GM19468 (cell line): Measurements from ENCODE around the gene GUF1.
"Not testable (repeated sequence)": the region's sequence is repeated elsewhere in the genome, so short reads cannot be mapped to it uniquely, and the experiment has no call there.

Experiments used
- ATAC-seq: cut with Tn5 transposase; IDR thresholded peaks from one replicate; pipeline ENCODE4 v1.9.1; 2021; ENCODE audit warnings: mild to moderate bottlenecking, moderate library complexity, moderate number of reproducible peaks; ENCODE audit not compliant: unreplicated experiment; ENCODE audit errors: extremely low read depth

GUF1 gene

DNA sequence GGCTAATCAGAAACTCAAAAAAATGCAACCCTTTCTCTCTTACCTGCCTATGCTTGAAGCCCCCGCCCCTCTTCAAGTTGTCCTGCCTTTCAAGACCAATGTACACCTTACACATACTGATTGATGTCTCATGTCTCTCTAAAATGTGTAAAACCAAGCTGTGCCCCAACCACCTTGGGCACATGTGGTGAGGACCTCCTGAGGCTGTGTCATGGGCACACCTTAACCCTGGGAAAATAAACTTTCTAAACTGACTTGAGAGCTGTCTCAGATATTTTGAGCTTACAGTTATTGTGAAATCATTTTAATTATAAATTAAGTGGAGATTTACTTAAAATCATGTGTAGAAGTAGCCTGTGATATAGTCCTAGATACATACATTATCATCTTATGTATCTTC, 22.2 kb downstream of the GUF1 start:
- ATAC-seq = no peak

DNA sequence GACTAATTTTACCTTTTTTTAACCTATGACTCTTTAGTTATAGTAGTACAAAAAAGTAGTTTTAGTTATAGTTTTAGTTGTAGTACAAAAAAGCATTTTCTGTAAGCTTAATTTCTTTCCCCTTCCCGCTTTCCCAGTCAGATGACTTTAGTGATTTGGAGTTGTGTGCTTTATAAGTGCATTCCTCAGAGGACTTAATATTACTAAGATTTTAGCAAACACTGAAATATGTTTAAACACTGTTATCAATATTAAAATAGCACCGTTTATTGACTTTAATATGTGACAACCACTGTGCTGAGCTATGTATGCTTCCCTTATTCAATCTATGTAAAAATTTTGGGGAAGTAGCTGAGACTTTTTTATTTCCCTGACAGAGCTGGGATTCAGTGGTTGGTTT, 22.8 kb downstream of the GUF1 start:
- no peak for ATAC-seq

DNA sequence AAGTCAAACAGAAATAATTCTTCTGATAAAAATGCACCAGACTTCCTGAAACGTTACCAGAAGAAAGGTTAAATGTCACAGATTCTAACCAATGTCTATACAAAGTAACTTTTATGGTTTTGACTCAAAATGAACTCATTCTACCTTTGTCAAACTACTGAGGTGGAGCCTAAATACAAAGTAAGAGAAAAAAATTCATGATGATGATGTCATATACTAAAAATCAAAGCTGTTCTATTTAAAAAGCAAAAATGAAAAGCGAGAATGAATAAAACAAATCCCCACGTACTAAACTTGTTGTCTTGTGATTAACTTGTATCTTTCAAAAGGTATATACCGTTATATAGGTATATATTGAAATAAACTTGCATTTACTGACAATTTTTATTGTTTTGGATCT, 26.5 kb downstream of the GUF1 start:
- ATAC-seq = no peak

DNA sequence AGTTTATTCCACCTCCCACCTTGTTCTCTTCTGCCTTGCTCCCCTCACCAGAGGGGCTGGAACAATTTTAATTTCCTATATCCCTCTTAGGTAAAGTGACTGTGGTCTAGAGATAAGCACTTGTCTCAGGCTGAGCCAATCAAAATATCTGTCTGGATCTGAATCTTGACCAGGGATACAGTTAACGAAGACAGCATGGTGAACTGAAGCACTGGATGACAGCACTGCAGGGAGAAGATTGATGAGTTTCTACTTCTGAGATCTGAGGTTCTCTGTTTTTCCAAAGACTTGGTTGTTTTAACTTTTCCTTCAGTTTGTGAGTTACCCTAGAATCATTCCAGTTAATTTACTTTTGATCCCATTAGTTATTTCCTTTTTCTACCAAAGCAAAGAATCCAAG, 34.9 kb downstream of the GUF1 start:
- ATAC-seq = no peak

DNA sequence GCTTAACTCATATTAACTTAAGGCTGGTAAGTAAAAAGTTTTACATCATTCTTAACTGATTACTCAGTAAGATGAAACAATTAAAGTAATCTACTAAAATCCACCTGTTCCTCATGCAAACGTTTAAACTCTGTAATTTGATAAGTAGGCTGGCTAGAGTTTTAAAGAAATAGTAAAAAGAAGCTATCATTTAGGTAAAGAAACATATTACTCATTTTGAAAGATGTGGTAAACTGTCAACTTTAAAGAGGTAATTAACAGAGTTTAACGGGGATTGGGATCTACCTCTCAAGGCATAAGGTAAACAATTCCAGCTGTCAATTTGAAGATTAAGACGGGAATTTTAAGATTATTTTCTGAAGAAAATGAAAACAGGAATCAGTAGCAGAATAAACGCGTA, 38.4 kb downstream of the GUF1 start:
- ATAC-seq = no peak

DNA sequence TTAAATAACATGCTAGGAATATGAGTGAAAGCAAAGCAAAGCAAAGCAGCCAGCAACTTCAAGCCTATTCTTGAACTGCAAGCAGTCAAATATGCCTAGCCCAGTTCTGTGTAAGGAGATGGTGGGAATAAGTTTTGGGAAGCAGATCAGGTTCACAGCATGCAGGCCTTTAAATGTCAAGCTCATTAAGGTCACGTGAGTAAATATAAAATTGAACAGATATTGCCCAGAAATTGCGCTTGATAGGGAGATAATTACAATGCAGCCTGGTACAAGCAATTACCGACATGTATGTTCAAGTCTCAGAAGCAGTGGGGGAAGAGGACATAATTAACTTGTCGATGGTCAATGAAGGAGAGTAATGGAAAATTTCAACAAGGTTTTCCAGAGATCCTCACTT, 42.2 kb downstream of the GUF1 start:
- no peak for ATAC-seq

DNA sequence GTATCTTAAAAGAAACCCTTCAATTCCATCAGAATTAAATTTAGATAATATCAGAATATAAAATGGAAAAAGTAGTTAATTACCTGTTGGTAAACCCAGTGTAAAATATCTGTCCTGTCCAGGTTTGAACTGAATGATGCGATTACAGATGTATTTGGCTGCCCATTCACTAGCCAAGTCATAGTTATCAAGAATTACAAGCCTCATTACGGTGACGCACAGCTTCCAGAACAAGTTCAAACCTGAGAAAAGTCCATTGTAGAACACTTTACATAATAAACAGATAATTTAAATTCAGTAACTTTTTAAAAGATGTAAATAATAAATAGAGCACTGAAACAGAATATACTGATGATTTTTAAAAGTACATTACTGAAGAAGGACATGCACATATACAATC, 43.8 kb downstream of the GUF1 start:
- ATAC-seq = no peak

DNA sequence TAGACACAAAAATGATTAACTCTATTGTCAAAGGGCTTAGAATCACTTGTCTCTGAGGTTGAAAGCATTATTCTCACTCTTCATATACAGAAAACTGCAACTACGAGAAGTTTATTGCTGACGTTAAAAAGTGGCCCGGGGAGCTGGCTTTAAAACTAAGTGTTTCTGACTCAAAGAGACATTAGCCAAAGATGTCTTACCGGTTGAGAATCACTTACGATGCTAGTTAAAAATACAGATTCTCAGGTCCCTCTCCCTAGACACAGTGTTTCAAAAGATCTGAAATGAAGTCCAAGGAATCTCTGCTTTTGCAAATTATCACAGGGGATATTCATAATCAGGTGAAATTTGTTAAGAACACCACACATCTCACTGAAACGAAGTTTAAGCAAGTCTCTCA, 46.9 kb downstream of the GUF1 start:
- no peak for ATAC-seq

DNA sequence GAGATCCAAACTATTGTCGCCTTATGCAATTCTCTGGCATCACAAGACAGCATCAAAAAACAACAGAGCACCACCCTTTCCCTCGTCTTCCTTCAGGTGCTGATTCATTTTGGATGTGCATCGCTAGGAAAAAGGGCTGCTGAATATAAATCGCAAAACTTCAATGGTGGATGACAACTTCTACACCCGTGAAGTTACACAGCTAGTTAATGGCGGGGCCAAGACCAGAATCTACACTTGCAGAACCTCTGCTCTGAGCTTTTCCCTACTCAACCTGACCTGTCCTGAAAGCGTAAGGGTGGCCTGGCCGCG, 47.5 kb downstream of the GUF1 start:
- no peak for ATAC-seq

DNA sequence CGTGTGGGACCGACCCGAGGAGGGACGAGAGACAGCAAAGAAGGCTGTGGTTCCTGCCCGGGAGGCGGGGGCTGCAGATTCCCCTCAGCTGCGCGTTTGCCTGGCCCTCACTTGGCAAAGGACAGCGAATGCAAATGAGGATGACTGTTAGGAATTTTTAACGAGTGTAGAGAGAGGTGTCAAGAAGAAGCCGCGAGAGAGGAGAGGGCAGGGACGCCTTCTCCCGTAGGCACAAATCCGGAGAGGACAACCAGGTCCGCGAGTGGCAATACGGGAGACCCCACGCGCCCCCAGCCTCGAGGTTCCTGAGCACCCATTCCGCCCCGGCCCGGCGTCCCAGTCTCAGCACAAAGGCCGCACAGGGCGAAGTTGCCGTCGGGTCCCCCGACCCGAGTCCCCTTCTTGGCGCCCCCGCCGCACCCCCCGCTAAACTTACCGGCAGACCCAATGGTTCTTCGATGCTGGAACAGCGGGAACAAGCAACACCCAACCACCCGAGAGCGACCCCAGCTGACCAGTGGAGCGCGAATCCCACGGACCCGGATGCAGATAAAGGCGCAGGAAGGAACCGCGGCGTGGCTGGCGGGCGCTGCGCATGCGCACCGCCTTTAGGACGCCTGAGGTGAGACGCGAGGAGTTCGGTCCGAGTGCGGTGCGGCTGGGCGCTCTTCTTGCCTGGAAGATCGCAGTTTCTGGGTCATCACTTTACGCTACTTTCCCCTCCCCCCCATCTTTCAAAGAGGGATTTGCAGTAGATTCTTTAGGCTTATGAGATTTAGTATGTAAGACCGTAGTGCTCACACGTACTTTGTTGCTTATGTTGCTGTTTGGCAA, 48.0 kb downstream of the GUF1 start, which contains the start of gene GNPDA2:
GNPDA2 (minus strand) TSS at position 519 of the 834 bp plus-strand sequence. CDS start 4,349 bp downstream, outside the sequence.
- ATAC-seq = peak; percentile 92

DNA sequence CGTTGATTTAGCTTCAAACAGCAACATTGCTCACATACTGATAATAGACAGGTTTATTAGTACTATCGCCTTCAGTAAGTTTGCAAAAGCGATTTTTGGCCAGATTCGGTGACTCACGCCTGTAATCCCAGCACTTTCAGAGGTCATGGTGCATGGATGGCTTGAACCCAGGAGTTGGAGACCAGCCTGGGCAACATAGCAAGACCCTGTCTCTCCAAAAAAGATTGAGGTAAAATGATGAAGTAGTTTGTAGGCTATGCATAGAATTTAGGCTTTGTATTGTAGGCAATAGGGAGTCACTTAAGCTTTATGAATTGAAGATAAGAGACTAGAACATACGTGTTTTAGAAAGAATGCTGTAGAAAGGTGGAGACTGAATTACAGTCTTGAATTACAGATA, 49.3 kb downstream of the GUF1 start:
- ATAC-seq = no peak

DNA sequence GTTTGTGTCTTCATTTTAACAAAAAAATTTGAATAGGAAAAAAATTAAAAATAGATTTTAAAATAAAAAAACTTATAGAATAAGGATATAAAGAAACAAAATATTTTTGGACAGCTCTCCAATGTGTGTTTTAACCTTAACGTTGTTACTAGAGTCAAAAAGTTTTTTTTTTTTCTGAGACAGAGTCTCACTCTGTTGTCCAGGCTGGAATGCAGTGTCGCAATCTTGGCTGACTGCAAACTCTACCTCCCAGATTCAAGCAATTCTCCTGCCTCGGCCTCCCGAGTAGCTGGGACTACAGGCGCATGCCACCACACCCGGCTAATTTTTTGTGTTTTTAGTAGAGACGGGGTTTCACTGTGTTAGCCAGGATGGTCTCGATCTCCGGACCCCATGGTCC, 50.5 kb downstream of the GUF1 start:
- ATAC-seq = not testable (repeated sequence)

DNA sequence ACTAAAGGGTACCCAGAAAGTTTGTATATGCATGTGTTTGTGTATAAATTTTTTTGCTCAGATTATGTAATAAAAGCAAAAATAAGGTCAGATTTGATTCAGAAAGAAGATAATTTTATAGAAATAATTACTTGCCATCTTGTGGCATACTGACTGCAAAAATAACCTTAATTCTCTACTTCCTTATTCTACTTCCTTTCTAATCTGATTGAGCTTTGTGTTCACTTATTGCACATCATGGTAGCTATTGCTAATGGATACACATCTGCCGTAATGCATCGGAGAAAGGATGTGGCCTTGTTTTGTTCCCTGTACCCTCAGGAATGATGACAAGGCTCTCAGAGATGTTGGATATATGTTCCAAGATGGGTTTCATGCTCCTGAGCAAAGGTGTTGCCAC, 58.7 kb downstream of the GUF1 start:
- ATAC-seq = no peak

DNA sequence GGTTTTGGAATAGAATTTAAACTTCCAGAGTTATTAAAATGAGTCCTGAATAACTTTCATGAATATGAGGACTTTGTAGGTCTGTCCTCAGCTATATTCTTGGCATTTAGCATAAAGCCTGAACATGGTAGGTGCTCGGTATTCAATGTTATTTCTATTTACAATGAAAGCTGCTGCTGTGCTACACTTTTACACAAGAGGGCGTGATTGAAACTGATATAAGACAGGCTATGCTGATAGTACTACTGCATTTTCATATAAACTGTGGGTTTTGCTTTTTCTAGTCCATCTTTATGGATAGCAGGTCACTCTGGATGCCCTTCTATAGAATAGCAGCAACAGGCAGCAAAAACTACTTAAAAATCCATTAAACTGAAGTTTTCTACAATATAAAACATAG, 60.4 kb downstream of the GUF1 start:
- ATAC-seq = no peak

DNA sequence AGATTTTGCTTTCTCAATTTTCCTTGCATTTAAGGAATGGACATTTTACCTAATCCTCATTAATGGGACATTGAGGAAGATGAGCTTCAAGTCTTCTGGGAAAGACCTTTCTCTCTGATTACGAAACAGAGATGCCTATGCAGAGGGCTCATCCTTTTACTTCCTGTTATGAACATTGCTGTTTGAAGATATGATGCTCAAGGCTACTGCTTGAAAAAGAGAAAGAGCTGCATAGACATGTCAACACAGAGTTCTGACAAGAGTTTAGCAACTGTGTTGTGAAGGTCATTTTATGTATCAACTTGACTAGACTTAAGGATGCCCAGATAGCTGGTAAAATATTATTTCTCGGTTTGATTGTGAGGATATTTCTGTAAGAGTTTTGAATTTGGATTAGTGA, 62.0 kb downstream of the GUF1 start:
- ATAC-seq = no peak
